HG03521 (cell line): ENCODE results near the gene CD1B.
"Not testable (repeated sequence)": the region's sequence is repeated elsewhere in the genome, so short reads cannot be mapped to it uniquely, and the experiment has no call there.

Source experiments
- ATAC-seq: cut with Tn5 transposase; IDR thresholded peaks from one replicate; pipeline ENCODE4 v1.9.1; 2021; ENCODE audit warnings: mild to moderate bottlenecking, moderate library complexity; ENCODE audit not compliant: unreplicated experiment

Gene CD1B

DNA sequence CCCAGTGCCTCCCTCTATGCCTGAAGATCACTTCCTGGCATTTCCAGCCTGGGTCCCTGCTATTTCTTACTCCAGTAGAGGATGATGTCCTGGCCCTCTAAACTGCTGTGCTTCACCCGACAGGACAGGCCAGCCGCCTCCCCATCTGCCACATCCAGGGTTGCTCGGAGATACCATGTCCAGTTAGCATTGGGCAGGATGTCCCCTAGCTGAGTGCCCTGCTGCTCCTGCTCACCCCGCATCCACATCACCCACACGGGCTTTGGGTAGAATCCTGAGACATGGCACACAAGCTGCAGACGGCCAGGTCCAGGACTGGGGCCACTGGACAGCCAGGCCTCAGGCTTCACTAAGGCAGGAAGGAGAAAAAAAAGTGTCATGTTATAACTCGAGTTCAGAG is 2.0 kb downstream of the CD1B start:
- no peak for ATAC-seq

GRCh38 chr1:158328426-158328825 is 2.9 kb downstream of the CD1B start:
- no peak for ATAC-seq

DNA sequence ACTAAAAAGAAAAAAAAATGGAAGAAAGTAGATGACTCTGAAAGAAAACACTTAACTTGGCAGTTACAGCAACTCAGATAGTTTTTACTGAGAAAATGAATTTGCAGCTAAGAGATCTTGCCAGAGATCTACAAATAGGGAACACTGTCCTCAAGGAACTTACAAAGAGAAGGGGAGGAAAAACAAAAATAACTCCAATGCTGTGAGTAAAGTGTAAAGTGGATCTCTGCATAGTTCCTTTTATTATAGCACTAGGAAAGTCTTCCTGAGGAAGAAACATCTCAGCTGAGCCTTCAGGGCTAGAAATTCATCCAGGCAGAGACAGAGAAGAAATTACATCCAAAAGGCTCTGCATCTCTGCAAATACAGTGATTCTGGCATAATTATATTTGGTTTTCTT is 3.9 kb downstream of the CD1B start:
- no peak for ATAC-seq

DNA sequence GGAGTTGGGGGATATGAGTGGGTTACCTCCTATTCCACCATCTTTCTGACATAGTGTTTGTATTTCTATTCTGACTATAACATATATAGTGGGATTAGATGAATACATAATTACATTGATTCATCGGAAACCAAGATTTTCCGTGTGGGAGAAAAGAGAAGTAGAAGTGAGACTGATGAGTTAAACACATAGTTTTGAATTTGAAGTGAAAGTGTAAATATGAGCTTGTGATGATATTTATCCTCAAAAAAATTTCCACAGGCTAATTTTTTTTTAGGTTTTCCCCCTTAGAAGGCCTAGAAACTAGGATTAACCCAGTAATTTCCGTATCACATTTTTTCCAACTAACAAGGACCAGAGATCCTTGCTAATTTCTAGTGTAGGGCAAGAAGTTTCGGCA is 6.9 kb downstream of the CD1B start:
- ATAC-seq, result no peak

- ATAC-seq, result no peak
These were observed 7.5 kb downstream of the CD1B start for GRCh38 chr1:158323866-158324265.

DNA sequence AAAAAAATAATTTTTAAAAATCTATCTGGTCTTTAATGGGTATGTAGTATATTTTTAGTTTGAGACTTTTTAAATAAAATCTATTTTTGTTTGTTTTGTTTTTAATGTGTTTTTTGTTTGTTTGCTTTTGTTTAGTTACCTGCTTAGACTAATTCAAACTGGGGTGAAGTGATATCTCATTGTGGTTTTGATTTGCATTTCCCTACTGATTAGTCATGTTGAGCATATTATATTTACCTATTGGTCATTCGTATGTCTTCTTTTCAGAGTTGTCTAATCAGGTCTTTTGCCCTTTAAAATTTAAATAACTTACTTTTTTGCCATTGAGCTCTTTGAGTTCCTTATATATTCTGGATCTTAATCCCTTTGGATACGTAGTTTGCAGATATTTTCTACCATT is 20.3 kb downstream of the CD1B start:
- no peak for ATAC-seq

DNA sequence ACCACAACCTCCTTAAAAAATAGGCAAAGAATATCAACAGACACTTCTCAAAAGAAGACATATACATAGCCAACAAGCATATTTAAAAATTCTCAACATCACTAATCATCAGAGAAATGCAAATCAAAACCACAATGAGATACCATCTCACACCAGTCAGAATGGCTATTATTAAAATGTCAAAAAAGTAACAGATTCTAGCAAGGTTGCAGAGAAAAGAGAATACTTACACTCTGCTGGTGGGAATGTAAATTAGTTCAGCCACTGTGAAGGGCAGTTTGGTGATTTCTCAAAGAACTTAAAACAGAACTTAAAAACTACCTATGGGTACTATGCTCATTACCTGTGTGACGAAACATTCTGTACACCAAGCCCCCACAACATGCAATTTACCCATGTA is 20.7 kb downstream of the CD1B start:
- no peak for ATAC-seq

DNA sequence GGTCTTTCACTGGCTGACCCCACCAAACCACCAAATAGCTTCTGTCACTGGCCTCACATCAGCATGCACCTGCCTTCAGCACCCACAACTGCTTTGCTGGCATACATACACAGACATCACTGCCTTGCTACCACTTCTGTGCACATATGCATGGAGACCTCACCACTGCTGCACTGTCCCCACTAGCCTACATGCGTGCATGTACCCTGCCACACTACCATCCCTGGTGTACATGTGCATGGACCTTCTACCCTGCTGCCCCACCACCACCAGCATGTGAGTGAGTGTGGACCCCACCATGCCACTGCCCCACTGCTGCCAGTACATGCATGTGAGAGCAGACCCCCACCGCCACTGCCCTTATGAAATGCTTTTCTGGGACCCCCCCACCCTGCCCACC is 35.5 kb downstream of the CD1B start:
- ATAC-seq, result no peak

DNA sequence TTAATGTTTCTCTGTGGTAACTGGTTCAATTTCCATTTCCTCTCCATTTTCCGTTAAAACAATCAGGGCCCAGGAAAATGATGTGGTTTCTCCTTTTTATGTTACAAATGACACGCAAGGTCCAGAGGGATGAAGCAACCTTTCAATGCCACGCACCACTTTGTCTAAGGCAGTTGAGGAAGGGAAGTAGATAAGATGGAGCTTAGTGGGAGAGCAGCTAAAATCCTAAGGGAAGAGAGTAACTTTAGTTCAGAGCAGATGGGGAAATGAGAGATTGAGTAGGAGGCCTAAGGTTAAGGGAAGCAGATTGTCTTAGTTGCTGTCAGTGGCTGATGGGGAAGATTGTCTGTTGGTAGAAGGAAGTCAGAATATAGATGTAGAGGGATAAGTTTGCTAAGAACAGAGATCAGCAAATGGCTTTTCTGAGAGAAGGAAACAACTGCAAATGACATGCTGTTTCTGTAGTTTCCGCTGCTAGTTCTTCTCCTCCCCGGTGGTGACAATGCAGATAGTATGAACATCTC is 40.9 kb downstream of the CD1B start:
- ATAC-seq, result no peak

DNA sequence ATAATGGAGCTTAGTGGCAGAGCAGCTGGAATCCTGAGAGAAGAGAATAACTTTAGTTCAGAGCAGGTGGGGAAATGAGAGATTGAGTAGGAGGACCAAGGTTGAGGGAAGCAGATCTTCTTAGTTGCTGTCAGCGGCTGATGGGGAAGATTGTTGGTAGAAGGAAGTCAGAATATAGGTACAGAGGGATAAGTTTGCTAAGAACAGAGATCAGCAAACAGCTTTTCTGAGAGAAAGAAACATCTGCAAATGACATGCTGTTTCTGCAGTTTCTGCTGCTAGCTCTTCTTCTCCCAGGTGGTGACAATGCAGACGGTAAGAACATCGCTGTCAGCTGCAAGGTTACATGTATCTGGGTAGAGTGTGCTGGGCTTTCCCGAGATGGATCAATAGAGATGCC is 41.5 kb downstream of the CD1B start, which contains the start of gene CD1C:
TSS of gene CD1C (plus strand) at position 113 of the 400 bp plus-strand sequence. CDS start at position 255, 142 bp downstream.
- ATAC-seq, result no peak

- ATAC-seq, result no peak
These were observed 44.4 kb downstream of the CD1B start for GRCh38 chr1:158286941-158287346.

DNA sequence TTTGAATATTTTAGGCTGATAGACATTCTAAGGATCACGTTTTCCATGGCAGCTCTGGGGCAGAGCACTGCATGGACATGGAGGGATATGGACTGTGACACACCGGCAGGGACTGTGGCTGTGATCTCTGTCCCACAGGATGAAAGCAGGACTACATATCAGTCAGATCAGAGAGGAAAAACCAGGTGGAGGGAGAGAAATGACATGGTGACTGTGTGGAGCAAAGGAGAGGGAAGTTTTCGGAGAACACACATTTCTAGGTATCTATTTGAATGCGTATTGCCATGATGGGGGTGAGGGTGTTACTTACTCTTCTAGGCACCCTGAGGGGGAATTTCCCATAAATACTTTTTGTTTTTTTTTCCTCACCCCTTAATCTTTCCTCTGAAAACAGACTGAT is 44.8 kb downstream of the CD1B start:
- ATAC-seq, result no peak

GRCh38 chr1:158285756-158286241 is 45.5 kb downstream of the CD1B start:
- peak; percentile 69 for ATAC-seq

DNA sequence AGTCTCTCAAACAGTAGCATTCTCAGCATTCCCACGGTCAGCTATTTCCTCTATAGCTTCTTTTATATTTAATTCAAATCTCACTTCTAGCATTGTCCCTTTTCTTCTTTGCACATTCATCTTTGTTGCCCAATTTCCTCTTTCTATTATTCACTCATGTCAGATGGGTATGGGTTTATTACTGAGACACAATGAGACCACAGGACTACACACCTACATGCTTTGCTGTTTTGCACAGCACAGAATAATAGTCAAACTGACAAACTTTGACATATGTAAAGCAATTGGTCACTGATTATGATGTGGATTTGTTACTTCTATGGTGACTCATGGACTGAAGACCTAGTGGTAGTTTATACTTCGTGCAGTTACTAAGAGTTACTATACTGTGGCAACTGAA is 47.4 kb downstream of the CD1B start:
- ATAC-seq, result peak; percentile 46

DNA sequence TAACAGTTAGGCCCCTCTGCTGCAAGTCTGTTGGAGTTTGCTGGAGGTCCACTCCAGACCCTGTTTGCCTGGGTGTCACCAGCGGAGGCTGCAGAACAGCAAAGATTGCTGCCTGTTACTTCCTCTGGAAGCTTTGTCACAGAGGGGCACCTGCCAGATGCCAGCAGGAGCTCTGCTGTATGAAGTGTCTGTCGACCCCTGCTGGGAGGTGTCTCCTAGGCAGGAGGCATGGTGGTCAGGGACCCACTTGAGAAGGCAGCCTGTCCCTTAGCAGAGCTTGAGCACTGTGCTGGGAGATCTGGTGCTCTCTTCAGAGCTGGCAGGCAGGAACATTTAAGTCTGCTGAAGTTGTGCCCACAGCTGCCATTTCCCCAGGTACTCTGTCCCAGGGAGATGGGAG is 48.9 kb downstream of the CD1B start:
- ATAC-seq, result not testable (repeated sequence)
